Measurements from ENCODE around the gene MYMX. TPM values are rescaled to one million over a fixed set of nuclear protein-coding genes. Genes with fewer than 3 reads are reported as not detected.

Gene MYMX
- total and polyA plus RNA-seq, 2 of the 4 experiments (the other 2 are of a cell fraction): not detected

GRCh38 chr6:44260451-44261297 lies 43.9 kb downstream of the MYMX start:
- Histone ChIP-seq H3K79me1 (ENCODE audit: low read depth in 1 of 2, low read length in 2 of 2) (peaks cover 24 to 58% of the 10 kb centered on the region in 2 experiments), H3K4me2 (ENCODE audit: low read depth, low read length) (no peak overlapping the region), H3K14ac (replicated peaks; ENCODE audit: low read depth, low read length) (no peak overlapping the region), H4K20me1 (ENCODE audit: insufficient read depth, low read length) (peaks cover 19% of the 10 kb centered on the region), H3K23ac (ENCODE audit: low read depth, low read length) (no peak overlapping the region), H3K56ac (ENCODE audit: extremely low read depth, insufficient read depth, low read length) (no peak overlapping the region), H2AK9ac (replicated peaks; ENCODE audit: low read depth, low read length, poor library complexity) (no peak overlapping the region), H2BK20ac (ENCODE audit: low read depth, low read length) (no peak overlapping the region), H4K5ac (ENCODE audit: low read depth, low read length) (no peak overlapping the region), H3K27me3 (ENCODE audit: control insufficient read depth, insufficient read depth, low read length) (no peaks in the 10 kb centered on the region), H3K27ac (ENCODE audit: insufficient read depth, low read length) (no peak overlapping the region), H3K4me1 (ENCODE audit: control insufficient read depth, insufficient read depth, low read length) (peaks cover 30% of the 10 kb centered on the region), H3K4me3 (ENCODE audit: insufficient read depth, low read depth, low read length) (no peak overlapping the region), H2BK120ac (ENCODE audit: low read depth, low read length) (no peak overlapping the region), H3K4ac (ENCODE audit: low read depth, low read length) (no peak overlapping the region), H4K91ac (ENCODE audit: insufficient read depth, low read depth, low read length) (no peak overlapping the region), H4K8ac (ENCODE audit: low read depth in 2 of 2, low read length in 2 of 2) (no peak overlapping the region), H2BK15ac (ENCODE audit: low read depth, low read length) (no peak overlapping the region), H3K36me3 (ENCODE audit: control insufficient read depth, insufficient read depth, low read length) (peaks cover 14% of the 10 kb centered on the region), H2BK5ac (ENCODE audit: low read depth, low read length, poor library complexity, severe bottlenecking) (no peak overlapping the region), H3K9ac (ENCODE audit: low read depth, low read length) (no peak overlapping the region), H2AK5ac (ENCODE audit: low read depth, low read length) (no peak overlapping the region), H3K9me1 (ENCODE audit: insufficient read depth, low read length) (peaks cover 20% of the 10 kb centered on the region), H3K9me3 (ENCODE audit: control insufficient read depth, insufficient read depth, low read length) (no peaks in the 10 kb centered on the region), H3K18ac (ENCODE audit: low read depth, low read length) (no peak overlapping the region), H2AFZ (replicated peaks; ENCODE audit: low read length, poor library complexity) (no peak overlapping the region)
- no peak for DNase-seq
- intact Hi-C loops (cut with micrococcal nuclease): no loop called here
- in situ Hi-C loops (cut with MboI; ENCODE audit: low sequenced_read_pairs): no loop called here
- no TSS peak for BruUV-seq (replicated peaks)
- whole genome bisulfite sequencing, 2 experiments (ENCODE audit: extremely low coverage in 2 of 2, insufficient read length in 1 of 2): 87% methylated on average over 3 of the region's 6 CpGs; no CpG with 5 or more reads in 1 of the 2 experiments
- no peak for ATAC-seq (ENCODE audit: low read depth)
- dilution Hi-C loops (cut with HindIII; ENCODE audit: low sequenced_read_pairs, unreplicated experiment): no loop called here
- POLR2A ChIA-PET (ENCODE audit: unreplicated experiment): no interaction called here
- CTCF ChIA-PET: no interaction called here
- TF ChIP-seq RFX5 (IDR thresholded peaks at IDR 0.05; ENCODE audit: low read depth, low read length): no peak
- TF ChIP-seq SMC3 (IDR thresholded peaks at IDR 0.05; ENCODE audit: low read depth, low read length): no peak
- no peak for TF ChIP-seq FOS (IDR thresholded peaks at IDR 0.05; ENCODE audit: low read depth, low read length)
- no peak for TF ChIP-seq BHLHE40 (IDR thresholded peaks at IDR 0.05; ENCODE audit: low read depth, low read length)
- no peak for TF ChIP-seq RCOR1 (IDR thresholded peaks at IDR 0.05; ENCODE audit: insufficient replicate concordance, low read length)
- no peak for TF ChIP-seq MAZ (IDR thresholded peaks at IDR 0.05; ENCODE audit: borderline replicate concordance, low read depth, low read length)
- no peak for TF ChIP-seq NFE2L2 (IDR thresholded peaks at IDR 0.05; ENCODE audit: low read depth, low read length)
- no peak for TF ChIP-seq CTCF (conservative IDR thresholded peaks at IDR 0.05; ENCODE audit: low read depth, low read length)
- no peak for TF ChIP-seq CEBPB (IDR thresholded peaks at IDR 0.05; ENCODE audit: low read depth, low read length)
- no peak for TF ChIP-seq POLR2A (IDR thresholded peaks at IDR 0.05; ENCODE audit: low read depth, low read length)
- TF ChIP-seq USF2 (IDR thresholded peaks at IDR 0.05; ENCODE audit: low read depth, low read length): no peak

Data from IMR-90 (cell line).